Measurements from ENCODE around the gene SFPQ.
A peak's percentile ranks its signal among the peaks of the same experiment; 100 is the strongest.

- TF ChIP-seq, protein P1, sequence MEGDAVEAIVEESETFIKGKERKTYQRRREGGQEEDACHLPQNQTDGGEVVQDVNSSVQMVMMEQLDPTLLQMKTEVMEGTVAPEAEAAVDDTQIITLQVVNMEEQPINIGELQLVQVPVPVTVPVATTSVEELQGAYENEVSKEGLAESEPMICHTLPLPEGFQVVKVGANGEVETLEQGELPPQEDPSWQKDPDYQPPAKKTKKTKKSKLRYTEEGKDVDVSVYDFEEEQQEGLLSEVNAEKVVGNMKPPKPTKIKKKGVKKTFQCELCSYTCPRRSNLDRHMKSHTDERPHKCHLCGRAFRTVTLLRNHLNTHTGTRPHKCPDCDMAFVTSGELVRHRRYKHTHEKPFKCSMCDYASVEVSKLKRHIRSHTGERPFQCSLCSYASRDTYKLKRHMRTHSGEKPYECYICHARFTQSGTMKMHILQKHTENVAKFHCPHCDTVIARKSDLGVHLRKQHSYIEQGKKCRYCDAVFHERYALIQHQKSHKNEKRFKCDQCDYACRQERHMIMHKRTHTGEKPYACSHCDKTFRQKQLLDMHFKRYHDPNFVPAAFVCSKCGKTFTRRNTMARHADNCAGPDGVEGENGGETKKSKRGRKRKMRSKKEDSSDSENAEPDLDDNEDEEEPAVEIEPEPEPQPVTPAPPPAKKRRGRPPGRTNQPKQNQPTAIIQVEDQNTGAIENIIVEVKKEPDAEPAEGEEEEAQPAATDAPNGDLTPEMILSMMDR (conservative IDR thresholded peaks at IDR 0.05): peak; percentile 95
- no peak for TF ChIP-seq ZFX (IDR thresholded peaks at IDR 0.05)
Measured at GRCh38 chr1:35202048-35202719, 9.2 kb upstream of the SFPQ start.
